OCI-LY7 (cell line): ENCODE data around the gene GIMAP8.

Experiments
- EZH2phosphoT487 ChIP-seq: fragments of 200-600 bp; sonication (generic); IDR thresholded peaks from 2 replicates; pipeline ENCODE4 v1.6.1; 2018; ENCODE audit warnings: low read depth, borderline replicate concordance, mild to moderate bottlenecking, mixed run types, antibody characterized with exemption, low read length, moderate library complexity, mixed read lengths
- TF ChIP-seq, protein P1 (sequence below): fragments of 200-600 bp; sonication (generic); conservative IDR thresholded peaks from 2 replicates; pipeline ENCODE4 v1.5.1; 2014; ENCODE audit warnings: mild to moderate bottlenecking, antibody characterized with exemption, low read length, moderate library complexity, mixed read lengths

DNA sequence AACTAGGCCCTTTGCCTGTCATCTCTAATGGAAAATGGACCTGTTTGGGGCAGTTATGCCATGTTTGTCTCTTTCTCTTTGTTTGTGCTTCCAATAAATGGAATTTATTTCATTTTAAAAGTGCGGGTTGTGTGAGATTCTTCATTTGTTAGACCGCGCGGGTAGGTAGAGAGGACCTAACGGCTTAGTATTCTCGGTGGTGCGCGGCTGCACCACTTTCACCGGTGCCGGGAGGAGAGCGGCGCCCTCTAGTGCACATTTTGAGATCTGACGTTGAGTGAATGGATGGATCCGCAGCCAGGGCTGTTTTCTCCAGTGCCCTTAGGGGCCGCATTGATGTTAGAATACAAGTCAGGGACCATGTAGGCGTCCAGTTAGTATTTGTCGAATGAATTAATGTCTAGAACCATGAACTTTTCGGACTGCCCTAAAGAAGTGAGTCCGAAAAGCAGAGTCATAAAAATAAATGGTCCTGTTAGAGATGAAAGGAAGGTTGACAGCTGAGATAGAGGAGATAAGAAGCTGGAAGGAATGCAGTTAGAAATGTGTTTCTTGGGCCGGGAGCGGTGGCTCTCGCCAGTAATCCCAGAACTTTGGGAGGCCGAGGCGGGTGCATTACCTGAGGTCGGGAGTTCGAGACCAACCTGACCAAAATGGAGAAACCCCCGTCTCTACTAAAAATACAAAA is 29.3 kb upstream of the GIMAP8 start:
- TF ChIP-seq, protein P1, sequence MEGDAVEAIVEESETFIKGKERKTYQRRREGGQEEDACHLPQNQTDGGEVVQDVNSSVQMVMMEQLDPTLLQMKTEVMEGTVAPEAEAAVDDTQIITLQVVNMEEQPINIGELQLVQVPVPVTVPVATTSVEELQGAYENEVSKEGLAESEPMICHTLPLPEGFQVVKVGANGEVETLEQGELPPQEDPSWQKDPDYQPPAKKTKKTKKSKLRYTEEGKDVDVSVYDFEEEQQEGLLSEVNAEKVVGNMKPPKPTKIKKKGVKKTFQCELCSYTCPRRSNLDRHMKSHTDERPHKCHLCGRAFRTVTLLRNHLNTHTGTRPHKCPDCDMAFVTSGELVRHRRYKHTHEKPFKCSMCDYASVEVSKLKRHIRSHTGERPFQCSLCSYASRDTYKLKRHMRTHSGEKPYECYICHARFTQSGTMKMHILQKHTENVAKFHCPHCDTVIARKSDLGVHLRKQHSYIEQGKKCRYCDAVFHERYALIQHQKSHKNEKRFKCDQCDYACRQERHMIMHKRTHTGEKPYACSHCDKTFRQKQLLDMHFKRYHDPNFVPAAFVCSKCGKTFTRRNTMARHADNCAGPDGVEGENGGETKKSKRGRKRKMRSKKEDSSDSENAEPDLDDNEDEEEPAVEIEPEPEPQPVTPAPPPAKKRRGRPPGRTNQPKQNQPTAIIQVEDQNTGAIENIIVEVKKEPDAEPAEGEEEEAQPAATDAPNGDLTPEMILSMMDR = peak; percentile 91
- TF ChIP-seq EZH2phosphoT487 = no peak
